Osteocyte (in vitro differentiated cells): Measurements from ENCODE around the gene SLCO1C1. TPM values are rescaled to one million over a fixed set of nuclear protein-coding genes. Genes with fewer than 3 reads are reported as not detected.

ENCODE experiments used
- DNase-seq: peaks from one replicate; pipeline ENCODE4 v3.0.0; 2021; ENCODE audit warnings: mixed read lengths; ENCODE audit not compliant: unreplicated experiment; ENCODE audit errors: extremely low spot score
- H3K27ac Mint-ChIP-seq: one replicate; pipeline ENCODE4 v1.8.0; 2021; ENCODE audit warnings: mild to moderate bottlenecking, mixed read lengths; ENCODE audit not compliant: unreplicated experiment
- H3K27me3 Mint-ChIP-seq: one replicate; pipeline ENCODE4 v1.8.0; 2021; ENCODE audit warnings: mixed read lengths; ENCODE audit not compliant: unreplicated experiment
- H3K36me3 Mint-ChIP-seq: one replicate; pipeline ENCODE4 v1.8.0; 2021; ENCODE audit warnings: mixed read lengths; ENCODE audit not compliant: unreplicated experiment
- H3K4me1 Mint-ChIP-seq: one replicate; pipeline ENCODE4 v1.8.0; 2021; ENCODE audit warnings: mixed read lengths; ENCODE audit not compliant: unreplicated experiment
- H3K4me3 Mint-ChIP-seq: one replicate; pipeline ENCODE4 v1.8.0; 2021; ENCODE audit warnings: mild to moderate bottlenecking, moderate library complexity, mixed read lengths; ENCODE audit not compliant: unreplicated experiment
- H3K9me3 Mint-ChIP-seq: one replicate; pipeline ENCODE4 v1.8.0; 2021; ENCODE audit warnings: mixed read lengths; ENCODE audit not compliant: unreplicated experiment
- total RNA-seq: library from RNA; stranded (reverse); gene quantifications from 2 replicates; pipeline ENCODE4 v1.2.1, GENCODE V29; 2021
- TF ChIP-seq, protein P1 (sequence below): fragments of 200-600 bp; sonication (generic); IDR thresholded peaks from 2 replicates; pipeline ENCODE4 v1.5.0; 2021; ENCODE audit warnings: antibody characterized with exemption, mild to moderate bottlenecking, moderate library complexity

Gene SLCO1C1
- total RNA-seq, 1 donor from 2014 or later: 0.51 TPM

GRCh38 chr12:20716037-20716436, 20.9 kb downstream of the SLCO1C1 start:
- H3K4me3 Mint-ChIP-seq: no peak overlapping the region
- H3K27ac Mint-ChIP-seq: no peak overlapping the region
- TF ChIP-seq, protein P1, sequence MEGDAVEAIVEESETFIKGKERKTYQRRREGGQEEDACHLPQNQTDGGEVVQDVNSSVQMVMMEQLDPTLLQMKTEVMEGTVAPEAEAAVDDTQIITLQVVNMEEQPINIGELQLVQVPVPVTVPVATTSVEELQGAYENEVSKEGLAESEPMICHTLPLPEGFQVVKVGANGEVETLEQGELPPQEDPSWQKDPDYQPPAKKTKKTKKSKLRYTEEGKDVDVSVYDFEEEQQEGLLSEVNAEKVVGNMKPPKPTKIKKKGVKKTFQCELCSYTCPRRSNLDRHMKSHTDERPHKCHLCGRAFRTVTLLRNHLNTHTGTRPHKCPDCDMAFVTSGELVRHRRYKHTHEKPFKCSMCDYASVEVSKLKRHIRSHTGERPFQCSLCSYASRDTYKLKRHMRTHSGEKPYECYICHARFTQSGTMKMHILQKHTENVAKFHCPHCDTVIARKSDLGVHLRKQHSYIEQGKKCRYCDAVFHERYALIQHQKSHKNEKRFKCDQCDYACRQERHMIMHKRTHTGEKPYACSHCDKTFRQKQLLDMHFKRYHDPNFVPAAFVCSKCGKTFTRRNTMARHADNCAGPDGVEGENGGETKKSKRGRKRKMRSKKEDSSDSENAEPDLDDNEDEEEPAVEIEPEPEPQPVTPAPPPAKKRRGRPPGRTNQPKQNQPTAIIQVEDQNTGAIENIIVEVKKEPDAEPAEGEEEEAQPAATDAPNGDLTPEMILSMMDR: no peak
- peaks cover 2% of the 10 kb centered on the region for H3K36me3 Mint-ChIP-seq
- H3K27me3 Mint-ChIP-seq: peaks cover 11% of the 10 kb centered on the region
- DNase-seq: no peak
- no peaks in the 10 kb centered on the region for H3K9me3 Mint-ChIP-seq
- H3K4me1 Mint-ChIP-seq: no peaks in the 10 kb centered on the region

GRCh38 chr12:20716985-20717384, 21.9 kb downstream of the SLCO1C1 start:
- TF ChIP-seq, protein P1: no peak
- Mint-ChIP-seq H3K27ac (no peak overlapping the region), H3K4me1 (no peaks in the 10 kb centered on the region), H3K27me3 (peaks cover 11% of the 10 kb centered on the region), H3K9me3 (no peaks in the 10 kb centered on the region), H3K4me3 (no peak overlapping the region), H3K36me3 (no peaks in the 10 kb centered on the region)
- DNase-seq: no peak

- Mint-ChIP-seq H3K4me3 (no peak overlapping the region), H3K4me1 (no peaks in the 10 kb centered on the region), H3K27me3 (peaks cover 11% of the 10 kb centered on the region), H3K27ac (no peak overlapping the region), H3K36me3 (no peaks in the 10 kb centered on the region), H3K9me3 (no peaks in the 10 kb centered on the region)
- DNase-seq: no peak
- TF ChIP-seq, protein P1: no peak
Measured at GRCh38 chr12:20718294-20718693, 23.2 kb downstream of the SLCO1C1 start.

GRCh38 chr12:20722142-20722541, 27.0 kb downstream of the SLCO1C1 start:
- Mint-ChIP-seq H3K4me3 (no peak overlapping the region), H3K27ac (no peak overlapping the region), H3K27me3 (no peaks in the 10 kb centered on the region), H3K4me1 (no peaks in the 10 kb centered on the region), H3K36me3 (peaks cover 2% of the 10 kb centered on the region), H3K9me3 (no peaks in the 10 kb centered on the region)
- no peak for DNase-seq
- TF ChIP-seq, protein P1: no peak

GRCh38 chr12:20731274-20731673, 36.1 kb downstream of the SLCO1C1 start:
- Mint-ChIP-seq H3K9me3 (no peaks in the 10 kb centered on the region), H3K36me3 (no peaks in the 10 kb centered on the region), H3K4me1 (no peaks in the 10 kb centered on the region), H3K4me3 (no peak overlapping the region), H3K27ac (no peak overlapping the region), H3K27me3 (peaks cover 10% of the 10 kb centered on the region)
- no peak for DNase-seq
- TF ChIP-seq, protein P1: no peak
